Measurements from ENCODE around the gene RAPGEF5.
"Not testable (repeated sequence)": the region's sequence is repeated elsewhere in the genome, so short reads cannot be mapped to it uniquely, and the experiment has no call there.

Gene RAPGEF5

DNA sequence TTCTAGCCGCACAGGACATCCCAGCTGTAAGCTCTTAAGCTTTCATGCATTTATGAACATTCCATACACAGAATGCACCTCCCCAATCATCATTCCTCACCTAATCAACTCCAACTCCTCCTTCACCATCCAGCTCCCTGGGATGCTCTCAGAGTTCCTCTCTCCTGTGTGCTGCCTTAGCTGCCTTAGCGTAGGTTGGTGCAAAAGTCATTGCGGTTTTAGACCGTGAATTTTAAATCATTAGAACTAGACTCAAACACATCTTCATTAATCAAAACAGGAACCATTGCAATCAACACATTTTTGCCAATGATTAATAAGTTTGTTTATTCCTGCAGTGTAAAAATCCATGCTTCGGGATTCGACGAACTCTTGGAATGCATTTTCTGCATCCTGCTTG, 251.4 kb downstream of the RAPGEF5 start:
- H3K36me3 Mint-ChIP-seq = no peaks in the 10 kb centered on the region
- ATAC-seq (no peak), DNase-seq (ENCODE audit: low spot score in 2 of 2) (no peak)
- H3K4me3 Mint-ChIP-seq = no peak overlapping the region
- no peak overlapping the region for H3K27ac Mint-ChIP-seq
- H3K4me1 Mint-ChIP-seq = peaks cover 24% of the 10 kb centered on the region
- no peaks in the 10 kb centered on the region for H3K9me3 Mint-ChIP-seq

DNA sequence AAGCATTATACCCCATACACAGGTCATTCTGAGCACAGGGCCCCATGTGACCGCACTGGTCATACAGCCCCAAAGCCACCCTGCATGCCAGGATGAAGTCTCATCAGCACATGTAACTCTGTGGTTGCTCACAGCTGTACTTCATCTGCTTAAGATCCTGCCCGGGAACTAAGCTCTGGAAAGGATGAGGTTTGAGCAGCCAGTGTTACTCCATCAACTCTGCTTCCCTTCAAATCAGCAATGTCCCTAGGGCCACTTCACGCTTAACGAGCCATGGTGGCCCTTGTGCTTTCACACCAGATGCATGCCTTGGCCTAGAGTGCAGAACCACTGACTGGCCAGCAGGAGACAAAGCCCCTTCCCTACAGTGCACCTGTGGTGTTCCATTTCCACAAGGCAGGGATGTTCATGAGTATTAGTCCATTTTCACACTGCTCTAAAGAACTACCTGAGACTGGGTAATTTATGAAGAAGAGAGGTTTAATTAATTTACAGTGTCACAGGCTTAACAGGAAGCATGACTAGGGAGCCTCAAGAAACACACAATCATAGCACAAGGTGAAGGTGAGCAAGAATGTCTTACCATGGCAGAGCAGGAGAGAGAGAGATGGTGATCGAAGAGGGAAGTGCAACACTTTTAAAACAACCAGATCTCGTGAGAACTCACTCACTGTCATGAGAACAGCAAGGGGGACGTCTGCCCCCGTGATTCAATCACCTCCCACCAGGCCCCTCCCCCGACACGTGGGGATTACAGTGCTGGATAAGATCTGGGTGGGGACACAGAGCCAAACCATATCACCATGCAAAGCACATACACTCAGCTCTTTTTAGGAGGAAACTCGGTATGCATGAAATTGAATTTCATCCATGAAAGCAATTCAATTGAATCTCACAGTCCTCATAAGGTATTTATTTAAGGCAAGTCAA, 262.3 kb downstream of the RAPGEF5 start:
- ATAC-seq (peak; percentile 25), DNase-seq (ENCODE audit: low spot score in 2 of 2) (no peak)
- Mint-ChIP-seq H3K4me3 (no peak overlapping the region), H3K36me3 (no peaks in the 10 kb centered on the region), H3K9me3 (no peaks in the 10 kb centered on the region), H3K4me1 (no peaks in the 10 kb centered on the region), H3K27ac (no peak overlapping the region)

DNA sequence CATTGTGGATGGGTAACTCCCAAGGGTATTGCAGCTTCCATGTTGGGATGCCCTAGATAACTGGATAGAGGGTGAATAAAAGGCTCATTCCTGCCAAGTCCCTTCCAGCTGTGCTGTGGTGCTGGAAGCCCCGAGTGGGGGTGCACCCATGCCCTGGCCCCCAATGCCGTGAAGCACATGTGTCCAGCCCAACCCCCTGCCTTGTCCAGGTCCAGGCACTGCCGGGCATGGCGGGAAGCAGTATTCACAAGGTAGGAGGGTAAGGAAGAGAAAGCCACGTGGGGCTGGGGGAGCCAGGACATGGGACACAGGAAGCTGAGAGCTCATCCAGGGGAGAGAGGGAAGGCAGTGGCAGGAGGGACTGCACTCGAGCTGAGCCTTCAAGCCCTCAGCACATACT, 263.0 kb downstream of the RAPGEF5 start:
- Mint-ChIP-seq H3K9me3 (no peaks in the 10 kb centered on the region), H3K27ac (no peak overlapping the region), H3K4me3 (no peak overlapping the region), H3K36me3 (no peaks in the 10 kb centered on the region), H3K4me1 (no peaks in the 10 kb centered on the region)
- ATAC-seq (no peak), DNase-seq (ENCODE audit: low spot score in 2 of 2) (no peak)

DNA sequence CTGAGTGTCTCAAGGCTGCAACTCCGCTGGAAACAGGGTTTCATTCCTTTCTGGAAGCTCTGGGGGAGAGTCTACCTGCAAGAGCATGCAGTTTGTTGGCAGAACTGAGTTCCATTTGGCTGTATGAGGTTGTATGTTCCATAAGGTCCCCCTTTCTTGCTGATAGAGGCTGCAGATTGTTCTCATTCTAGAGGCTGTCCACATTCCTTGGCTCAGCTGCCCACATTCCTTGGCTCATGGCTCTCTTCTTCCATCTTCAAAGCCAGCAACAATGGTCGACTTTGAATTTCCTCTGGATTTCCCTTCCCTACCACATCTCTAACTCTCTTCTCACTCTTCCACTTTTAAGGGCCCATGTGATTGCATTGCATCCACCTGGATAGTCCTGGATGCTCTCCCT, 264.0 kb downstream of the RAPGEF5 start:
- Mint-ChIP-seq H3K4me3 (no peak overlapping the region), H3K27ac (no peak overlapping the region), H3K4me1 (no peaks in the 10 kb centered on the region), H3K36me3 (no peaks in the 10 kb centered on the region), H3K9me3 (no peaks in the 10 kb centered on the region)
- DNase-seq (ENCODE audit: low spot score in 2 of 2) (no peak), ATAC-seq (no peak)

DNA sequence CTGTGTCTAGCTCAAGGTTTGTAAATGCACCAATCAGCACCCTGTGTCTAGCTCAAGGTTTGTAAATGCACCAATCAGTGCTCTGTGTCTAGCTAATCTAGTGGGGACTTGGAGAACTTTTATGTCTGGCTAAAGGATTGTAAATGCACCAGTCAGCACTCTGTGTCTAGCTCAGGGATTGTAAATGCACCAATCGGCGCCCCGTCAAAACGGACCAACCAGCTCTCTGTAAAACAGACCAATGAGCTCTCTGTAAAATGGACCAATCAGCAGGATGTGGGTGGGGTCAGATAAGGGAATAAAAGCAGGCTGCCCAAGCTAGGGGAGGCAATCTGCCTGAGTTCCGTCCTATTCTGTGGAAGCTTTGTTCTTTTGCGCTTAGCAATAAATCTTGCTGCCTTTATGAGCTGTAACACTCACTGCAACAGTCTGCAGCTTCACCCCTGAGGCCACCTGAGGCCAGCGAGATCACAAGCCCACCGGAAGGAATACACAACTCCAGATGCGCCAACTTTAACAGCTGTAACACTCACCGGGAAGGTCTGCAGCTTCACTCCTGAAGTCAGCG, 265.9 kb downstream of the RAPGEF5 start:
- H3K4me1 Mint-ChIP-seq; H3K4me3 Mint-ChIP-seq; ATAC-seq; H3K9me3 Mint-ChIP-seq; H3K27ac Mint-ChIP-seq; DNase-seq (ENCODE audit: low spot score in 2 of 2); H3K36me3 Mint-ChIP-seq: not testable (repeated sequence)

DNA sequence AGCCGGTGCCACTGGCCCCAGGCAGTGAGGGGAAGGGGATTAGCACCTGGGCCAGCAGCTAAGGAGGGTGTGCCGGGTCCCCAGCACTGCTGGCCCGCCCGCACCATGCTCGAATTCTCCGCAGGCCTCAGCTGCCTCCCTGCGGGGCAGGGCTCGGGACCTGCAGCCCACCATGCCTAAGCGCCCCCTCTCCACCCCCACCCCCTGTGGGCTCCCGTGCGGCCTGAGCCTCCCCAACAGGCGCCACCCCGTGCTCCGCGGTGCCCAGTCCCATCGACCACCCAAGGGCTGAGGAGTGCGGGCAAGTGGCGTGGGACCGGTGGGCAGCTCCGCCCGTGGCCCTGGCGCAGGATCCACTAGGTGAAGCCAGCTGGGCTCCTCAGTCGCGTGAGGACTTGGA, 266.4 kb downstream of the RAPGEF5 start:
- Mint-ChIP-seq H3K4me3 (no peak overlapping the region), H3K27ac (no peak overlapping the region), H3K36me3 (no peaks in the 10 kb centered on the region), H3K4me1 (no peaks in the 10 kb centered on the region), H3K9me3 (no peaks in the 10 kb centered on the region)
- DNase-seq (ENCODE audit: low spot score in 2 of 2) = no peak
- ATAC-seq = no peak

DNA sequence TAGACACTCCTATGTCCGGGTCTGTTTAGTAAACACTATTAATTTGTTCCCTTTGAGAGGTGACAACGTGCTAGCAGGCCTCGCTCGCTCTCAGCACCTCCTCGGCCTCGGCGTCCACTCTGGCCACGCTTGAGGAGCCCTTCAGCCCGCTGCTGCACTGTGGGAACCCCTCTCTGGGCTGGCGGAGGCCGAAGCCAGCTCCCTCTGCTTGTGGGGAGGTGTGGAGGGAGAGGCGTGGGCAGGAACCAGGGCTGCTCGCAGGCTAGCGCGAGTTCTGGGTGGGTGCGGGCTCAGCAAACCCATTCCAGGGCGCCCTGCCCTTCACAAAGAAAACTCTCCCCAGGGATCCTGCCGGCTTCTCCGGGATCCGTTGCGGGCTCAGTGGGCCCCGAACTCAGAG, 266.8 kb downstream of the RAPGEF5 start:
- no peaks in the 10 kb centered on the region for H3K9me3 Mint-ChIP-seq
- H3K4me1 Mint-ChIP-seq = no peaks in the 10 kb centered on the region
- no peaks in the 10 kb centered on the region for H3K36me3 Mint-ChIP-seq
- ATAC-seq = no peak
- no peak overlapping the region for H3K4me3 Mint-ChIP-seq
- no peak for DNase-seq (ENCODE audit: low spot score in 2 of 2)
- H3K27ac Mint-ChIP-seq = no peak overlapping the region

DNA sequence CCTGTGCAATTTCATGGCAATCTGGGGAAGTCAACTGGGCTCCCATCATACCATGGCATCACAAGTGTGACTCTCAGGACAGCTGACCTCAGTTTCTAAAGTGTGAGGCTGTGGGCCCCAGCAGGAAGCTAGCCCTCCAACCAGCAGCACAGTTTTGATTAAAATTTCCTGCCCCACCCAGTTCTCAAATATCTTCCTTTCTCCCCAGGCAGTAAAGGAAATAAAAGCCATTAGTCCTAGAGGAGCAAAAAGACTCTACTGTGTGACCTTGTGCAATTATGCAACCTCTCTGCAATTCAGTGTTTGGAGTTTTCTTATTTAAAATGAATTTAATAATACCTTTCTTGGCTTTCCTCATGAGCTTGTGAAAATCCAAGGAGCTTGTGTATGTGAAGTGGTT, 268.1 kb downstream of the RAPGEF5 start:
- Mint-ChIP-seq H3K4me3 (no peak overlapping the region), H3K27ac (no peak overlapping the region), H3K9me3 (no peaks in the 10 kb centered on the region), H3K4me1 (no peaks in the 10 kb centered on the region), H3K36me3 (no peaks in the 10 kb centered on the region)
- ATAC-seq (peak; percentile 44), DNase-seq (ENCODE audit: low spot score in 2 of 2) (no peak)

DNA sequence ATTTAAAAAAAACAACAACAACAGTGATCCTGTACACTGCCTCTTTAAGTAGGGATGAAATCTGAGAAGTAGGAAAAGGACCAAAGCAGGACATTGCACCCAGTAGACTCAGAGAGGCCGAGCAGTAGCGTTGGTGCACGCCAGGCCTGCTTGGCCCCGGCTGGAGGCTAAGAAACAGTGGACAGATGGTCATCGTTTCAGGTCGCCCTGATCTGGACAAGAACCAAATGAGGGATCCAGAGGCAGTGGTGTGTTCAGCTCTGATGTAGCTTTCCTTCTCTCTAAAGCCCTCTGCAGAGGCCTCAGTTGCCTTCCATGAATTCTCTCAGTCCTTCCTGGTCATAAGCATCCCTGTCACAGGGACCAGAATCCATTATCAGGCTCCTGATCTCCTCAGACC, 269.1 kb downstream of the RAPGEF5 start:
- H3K27ac Mint-ChIP-seq = no peak overlapping the region
- ATAC-seq (no peak), DNase-seq (ENCODE audit: low spot score in 2 of 2) (no peak)
- H3K4me3 Mint-ChIP-seq = no peak overlapping the region
- H3K36me3 Mint-ChIP-seq = no peaks in the 10 kb centered on the region
- H3K4me1 Mint-ChIP-seq = no peaks in the 10 kb centered on the region
- H3K9me3 Mint-ChIP-seq = no peaks in the 10 kb centered on the region

DNA sequence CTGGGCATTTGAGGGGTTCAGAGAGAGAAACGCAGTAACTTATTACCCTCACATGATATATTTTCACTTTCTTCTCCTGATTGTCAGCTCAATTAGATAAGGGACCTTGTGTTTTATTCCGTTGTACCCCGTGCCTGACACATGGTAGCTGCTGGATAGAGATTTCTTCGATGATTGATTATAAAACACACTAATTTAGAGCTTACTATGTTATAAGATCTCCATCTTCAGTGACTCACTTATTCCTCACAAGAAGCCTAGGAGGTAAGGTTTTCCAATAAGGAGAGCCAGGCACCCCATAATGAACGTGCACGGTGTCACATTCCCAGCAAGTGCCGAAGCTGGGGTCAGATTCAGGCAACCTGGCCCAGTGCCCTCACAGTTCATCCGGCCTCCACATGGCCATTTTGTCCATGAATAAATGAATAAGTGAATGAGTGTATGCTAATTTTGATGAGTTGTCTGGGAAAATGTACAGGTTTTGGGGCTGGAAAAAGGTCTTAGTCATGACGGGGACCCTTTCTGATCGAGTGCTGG, 273.2 kb downstream of the RAPGEF5 start:
- Mint-ChIP-seq H3K4me1 (peaks cover 9% of the 10 kb centered on the region), H3K9me3 (no peaks in the 10 kb centered on the region), H3K4me3 (peak overlapping the region; percentile 69), H3K27ac (no peak overlapping the region), H3K36me3 (no peaks in the 10 kb centered on the region)
- ATAC-seq = no peak
- DNase-seq (ENCODE audit: low spot score in 2 of 2) = no peak

DNA sequence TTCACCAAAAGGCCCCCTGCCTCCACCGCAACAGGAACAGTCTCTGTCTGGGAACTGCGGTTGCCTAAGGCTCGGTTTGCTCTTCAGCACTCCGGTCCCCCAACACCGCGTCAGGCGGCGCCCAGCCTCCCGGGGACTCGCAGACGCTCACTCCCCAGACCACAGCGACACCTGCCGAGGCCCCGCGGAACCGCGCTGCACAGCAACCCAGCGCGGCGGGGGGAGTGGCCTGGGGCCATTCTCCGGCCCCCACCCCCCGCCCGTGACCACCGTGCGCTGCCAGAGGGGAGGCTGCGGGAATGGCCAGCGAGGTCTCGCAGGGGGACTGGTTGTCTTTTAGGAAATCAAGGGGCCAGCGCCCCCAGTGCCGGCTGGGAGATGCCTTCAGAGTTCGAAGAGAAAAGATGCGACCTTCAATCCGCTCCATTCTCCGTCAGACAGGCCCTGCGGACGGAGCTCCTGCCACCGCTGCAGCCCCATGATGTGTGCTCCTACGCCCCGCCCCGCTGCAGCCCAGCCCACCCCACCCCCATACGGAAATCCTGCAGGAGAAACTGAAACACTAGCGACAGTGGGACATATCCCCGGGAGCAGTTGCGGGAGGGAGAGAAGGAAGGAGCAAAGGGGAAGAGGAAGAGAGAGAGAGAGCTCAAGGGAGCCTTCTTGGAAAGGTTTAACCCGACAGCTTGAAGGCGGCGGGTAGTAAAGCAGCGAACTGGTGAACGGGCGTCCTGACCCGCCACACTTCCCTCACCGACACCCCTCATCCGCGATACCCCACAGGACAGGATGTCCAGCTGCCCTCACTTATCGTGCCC, 273.9 kb downstream of the RAPGEF5 start:
- Mint-ChIP-seq H3K4me3 (peak overlapping the region; percentile 69), H3K9me3 (no peaks in the 10 kb centered on the region), H3K27ac (no peak overlapping the region), H3K4me1 (peaks cover 9% of the 10 kb centered on the region), H3K36me3 (no peaks in the 10 kb centered on the region)
- peak; percentile 97 for ATAC-seq
- peak; percentile 93 to 97 for DNase-seq (ENCODE audit: low spot score in 2 of 2)

DNA sequence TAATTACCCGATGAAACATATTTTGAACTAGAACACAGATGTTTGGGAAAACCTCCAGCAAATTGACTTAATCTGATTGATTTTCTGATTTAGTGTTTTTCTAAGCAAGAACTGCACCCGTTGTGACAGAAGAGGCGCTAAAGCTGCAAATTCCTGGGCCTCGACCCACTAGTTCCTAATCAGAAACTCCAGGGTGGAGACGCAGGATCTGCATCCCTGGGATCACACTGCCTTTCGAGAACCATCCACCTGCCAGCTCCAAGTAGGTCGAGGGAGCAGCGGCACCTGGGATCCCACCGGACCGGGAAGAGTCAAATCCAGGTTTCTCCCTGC, 274.4 kb downstream of the RAPGEF5 start:
- DNase-seq (ENCODE audit: low spot score in 2 of 2) = no peak
- H3K4me3 Mint-ChIP-seq = peak overlapping the region; percentile 69
- no peak overlapping the region for H3K27ac Mint-ChIP-seq
- H3K36me3 Mint-ChIP-seq = no peaks in the 10 kb centered on the region
- H3K9me3 Mint-ChIP-seq = no peaks in the 10 kb centered on the region
- H3K4me1 Mint-ChIP-seq = peaks cover 9% of the 10 kb centered on the region
- ATAC-seq = no peak

DNA sequence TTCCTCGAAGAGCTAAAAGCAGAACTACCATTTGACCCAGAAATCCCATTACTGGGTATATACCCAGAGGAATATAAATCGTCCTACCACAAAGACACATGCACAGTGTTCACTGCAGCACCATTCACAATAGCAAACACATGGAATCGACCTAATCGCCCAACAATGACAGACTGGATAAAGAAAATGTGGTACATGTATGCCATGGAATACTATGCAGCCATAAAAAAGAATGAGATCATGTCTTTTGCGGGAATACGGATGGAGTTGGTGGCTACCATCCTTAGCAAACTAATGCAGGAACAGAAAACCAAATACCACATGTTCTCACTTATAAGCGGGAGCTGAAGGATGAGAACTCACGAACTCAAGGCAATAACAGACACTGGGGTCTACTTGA, 276.7 kb downstream of the RAPGEF5 start:
- ATAC-seq; H3K36me3 Mint-ChIP-seq; H3K4me3 Mint-ChIP-seq; H3K4me1 Mint-ChIP-seq; H3K27ac Mint-ChIP-seq; DNase-seq (ENCODE audit: low spot score in 2 of 2); H3K9me3 Mint-ChIP-seq: not testable (repeated sequence)

DNA sequence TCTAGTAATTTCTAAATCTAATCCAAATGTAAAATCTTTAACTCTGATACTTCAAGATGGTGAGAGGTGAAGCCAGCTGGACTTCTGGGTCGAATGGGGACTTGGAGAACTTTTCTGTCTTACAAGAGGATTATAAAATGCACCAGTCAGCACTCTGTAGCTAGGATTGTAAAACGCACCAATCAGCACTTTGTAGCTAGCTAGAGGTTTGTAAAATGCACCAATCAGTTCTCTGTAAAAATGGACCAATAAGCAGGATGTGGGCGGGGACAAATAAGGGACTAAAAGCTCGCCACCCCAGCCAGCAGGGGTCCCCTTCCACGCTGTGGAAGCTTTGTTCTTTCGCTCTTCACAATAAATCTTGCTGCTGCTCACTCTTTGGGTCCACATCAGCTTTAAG, 278.1 kb downstream of the RAPGEF5 start:
- not testable (repeated sequence) for H3K4me1 Mint-ChIP-seq; H3K27ac Mint-ChIP-seq; ATAC-seq; H3K36me3 Mint-ChIP-seq; H3K4me3 Mint-ChIP-seq; DNase-seq (ENCODE audit: low spot score in 2 of 2); H3K9me3 Mint-ChIP-seq

DNA sequence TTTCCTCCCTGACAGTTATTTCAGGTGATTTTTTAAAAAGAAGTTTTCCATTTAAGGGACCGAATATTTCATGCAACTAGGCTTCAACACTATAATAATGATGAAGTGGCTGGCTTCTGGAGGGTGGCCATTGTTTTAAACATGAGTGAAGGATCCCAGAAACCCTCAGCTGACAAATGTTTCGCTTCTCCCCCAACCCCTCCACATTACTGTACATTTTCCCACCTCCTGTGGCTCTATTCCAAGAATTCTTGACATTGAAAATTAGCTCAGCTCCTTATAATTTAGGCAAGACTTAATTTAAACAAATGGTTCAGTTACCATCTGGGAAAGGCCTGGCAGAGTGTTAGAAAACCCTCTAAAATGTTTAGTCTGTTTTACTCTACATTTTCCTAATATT, 281.4 kb downstream of the RAPGEF5 start:
- no peaks in the 10 kb centered on the region for H3K4me1 Mint-ChIP-seq
- no peak for ATAC-seq
- DNase-seq (ENCODE audit: low spot score in 2 of 2) = no peak
- H3K9me3 Mint-ChIP-seq = no peaks in the 10 kb centered on the region
- H3K27ac Mint-ChIP-seq = no peak overlapping the region
- H3K4me3 Mint-ChIP-seq = no peak overlapping the region
- no peaks in the 10 kb centered on the region for H3K36me3 Mint-ChIP-seq
